Measurements from ENCODE around the gene TMEM106C. TPM values are rescaled to one million over a fixed set of nuclear protein-coding genes. Genes with fewer than 3 reads are reported as not detected.

TMEM106C gene
- total and polyA plus RNA-seq, 10 of the 15 experiments (the other 5 are each of a cell fraction or from before 2014, with no cell fraction given): 90.2 to 280 (median 161) TPM

GRCh38 chr12:47988073-47989022 lies 25.0 kb downstream of the TMEM106C start:
- intact Hi-C loops (cut with micrococcal nuclease; ENCODE audit: unreplicated experiment) (no loop called here), in situ Hi-C loops (cut with MboI) (no loop called here)
- Histone ChIP-seq H3K36me3 (ENCODE audit: control insufficient read depth in 2 of 2, insufficient read depth in 2 of 2, low read length in 1 of 2) (no peaks in the 10 kb centered on the region), H3K79me2 (ENCODE audit: control insufficient read depth, insufficient read depth, low read length) (no peaks in the 10 kb centered on the region), H3K4me1 (ENCODE audit: control insufficient read depth, insufficient read depth, low read length) (peaks cover 14% of the 10 kb centered on the region), H3K9me3 (replicated peaks; ENCODE audit: control insufficient read depth, insufficient read depth, low read length) (no peaks in the 10 kb centered on the region), H3K4me3 (no peak overlapping the region), H3K4me2 (ENCODE audit: control insufficient read depth, insufficient read depth) (no peak overlapping the region), H3K9ac (ENCODE audit: control insufficient read depth, insufficient read depth, low read length) (no peak overlapping the region), H3K27ac (ENCODE audit: control insufficient read depth, insufficient read depth) (no peak overlapping the region), H4K20me1 (ENCODE audit: control insufficient read depth, insufficient read depth) (no peaks in the 10 kb centered on the region), H2AFZ (ENCODE audit: control insufficient read depth, low read depth, low read length) (no peak overlapping the region), H3K27me3 (replicated peaks in 1 of 2; ENCODE audit: control insufficient read depth in 2 of 2, insufficient read depth in 2 of 2, low read length in 1 of 2) (peaks cover 0 to 3% of the 10 kb centered on the region in 2 experiments; a peak in 3 of 4 replicates)
- 71% methylated on average over 15 of the region's 15 CpGs for WGBS (ENCODE audit: insufficient coverage, insufficient replicate concordance, low lambda C conversion rate, missing lambda C conversion rate)
- FAIRE-seq (no peak), DNase-seq (ENCODE audit: low read depth, low spot score) (no peak), ATAC-seq (no peak)
- ChIA-PET RAD21 (ENCODE audit: unreplicated experiment) (interaction anchor here (0.7 kb wide), 1 partner anchor 35 kb away, joined by 3 read pairs; no protein-coding TSS in a partner anchor), CTCF (no interaction called here), SMC1A (ENCODE audit: uncharacterized antibody, unreplicated experiment) (no interaction called here), POLR2A (no interaction called here)
- TF ChIP-seq BCLAF1 (IDR thresholded peaks at IDR 0.05) (no peak), CTCF (IDR thresholded peaks at IDR 0.05 in 2 of 3, conservative IDR thresholded peaks at IDR 0.05 in 1 of 3; ENCODE audit: control insufficient read depth in 2 of 3, extremely low read depth in 1 of 3, insufficient read depth in 1 of 3, low read depth in 3 of 3, low read length in 3 of 3) (no peak), BHLHE40 (IDR thresholded peaks at IDR 0.05; ENCODE audit: borderline replicate concordance in 1 of 2, low read depth in 2 of 2, low read length in 1 of 2) (no peak), NFIC (IDR thresholded peaks at IDR 0.05; ENCODE audit: low read depth, low read length) (no peak), PBX3 (IDR thresholded peaks at IDR 0.05; ENCODE audit: insufficient replicate concordance, low read depth, low read length) (no peak), MTA2 (IDR thresholded peaks at IDR 0.05; ENCODE audit: low read depth) (no peak), ZZZ3 (IDR thresholded peaks at IDR 0.05; ENCODE audit: control insufficient read depth, insufficient read length, low read depth) (no peak), EGR1 (IDR thresholded peaks at IDR 0.05; ENCODE audit: borderline replicate concordance in 1 of 2, low read depth in 2 of 2, low read length in 2 of 2) (no peak)
- BruUV-seq (replicated peaks): no TSS peak

Measured in GM12878 (cell line).